Measurements from ENCODE around the gene ODF2. TPM values are rescaled to one million over a fixed set of nuclear protein-coding genes. Genes with fewer than 3 reads are reported as not detected.
A peak's percentile ranks its signal among the peaks of the same experiment; 100 is the strongest.
"Not testable (repeated sequence)": the region's sequence is repeated elsewhere in the genome, so short reads cannot be mapped to it uniquely, and the experiment has no call there.

ODF2 gene
- polyA plus RNA-seq, 1 donor (not counting 4 experiments of a cell fraction or from before 2014, with no cell fraction given) = 14.0 TPM

DNA sequence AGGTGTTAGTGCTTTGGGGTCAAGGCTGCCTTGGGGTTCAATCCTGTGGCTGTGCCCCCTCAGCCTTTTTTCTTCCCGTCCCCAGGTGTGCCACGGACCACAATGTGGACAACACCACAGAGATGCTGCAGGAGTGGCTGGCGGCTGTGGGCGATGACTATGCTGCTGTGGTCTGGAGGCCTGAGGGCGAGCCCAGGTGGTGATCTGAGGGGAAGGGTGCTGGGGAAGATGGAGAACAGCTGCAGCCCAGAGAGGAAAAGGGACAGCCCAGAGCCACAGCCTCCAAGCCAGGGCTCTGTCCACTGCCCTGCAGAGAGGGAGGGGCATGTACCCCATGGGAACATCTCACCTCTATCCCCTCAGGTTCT lies 33.0 kb upstream of the ODF2 start:
- H3K27ac ChIP-seq (ENCODE audit: control insufficient read depth, insufficient read depth, low read length) = no peak overlapping the region
- DNase-seq (ENCODE audit: low read depth, low spot score) (no peak), FAIRE-seq (no peak)
- no peak overlapping the region for H2AFZ ChIP-seq (ENCODE audit: control insufficient read depth, low read length)
- no peaks in the 10 kb centered on the region for H3K9me3 ChIP-seq (ENCODE audit: control insufficient read depth, low read depth, low read length)
- H3K36me3 ChIP-seq (ENCODE audit: control insufficient read depth in 2 of 2, extremely low read depth in 1 of 2, insufficient read depth in 2 of 2, low read length in 2 of 2) = peaks cover 0 to 4% of the 10 kb centered on the region in 2 experiments
- H3K27me3 ChIP-seq (ENCODE audit: control insufficient read depth, extremely low read depth, insufficient read depth, low read length) = no peaks in the 10 kb centered on the region
- H3K79me2 ChIP-seq (ENCODE audit: control insufficient read depth, insufficient read depth, low read length) = no peaks in the 10 kb centered on the region
- H4K20me1 ChIP-seq (ENCODE audit: control insufficient read depth, extremely low read depth, insufficient read depth, low read length) = no peaks in the 10 kb centered on the region
- H3K4me3 ChIP-seq (ENCODE audit: control insufficient read depth in 2 of 3, extremely low read depth in 1 of 3, insufficient read depth in 2 of 3, low read depth in 1 of 3, low read length in 3 of 3) = no peak overlapping the region
- H3K4me1 ChIP-seq (ENCODE audit: control insufficient read depth, extremely low read depth, insufficient read depth, low read length) = peaks cover 33% of the 10 kb centered on the region
- no peak overlapping the region for H3K9ac ChIP-seq (ENCODE audit: control insufficient read depth, extremely low read depth, insufficient read depth, low read length)
- peak overlapping the region; percentile 3 for H3K4me2 ChIP-seq (ENCODE audit: control insufficient read depth, extremely low read depth, insufficient read depth, low read depth, low read length)
- dilution Hi-C loops (cut with MboI; ENCODE audit: extremely low pct_ligation_motif_present, low sequenced_read_pairs) = no loop called here
- no peaks in the 10 kb centered on the region for H3K9me1 ChIP-seq (ENCODE audit: control insufficient read depth, extremely low read depth, insufficient read depth, low read length)
- TF ChIP-seq, protein P1, sequence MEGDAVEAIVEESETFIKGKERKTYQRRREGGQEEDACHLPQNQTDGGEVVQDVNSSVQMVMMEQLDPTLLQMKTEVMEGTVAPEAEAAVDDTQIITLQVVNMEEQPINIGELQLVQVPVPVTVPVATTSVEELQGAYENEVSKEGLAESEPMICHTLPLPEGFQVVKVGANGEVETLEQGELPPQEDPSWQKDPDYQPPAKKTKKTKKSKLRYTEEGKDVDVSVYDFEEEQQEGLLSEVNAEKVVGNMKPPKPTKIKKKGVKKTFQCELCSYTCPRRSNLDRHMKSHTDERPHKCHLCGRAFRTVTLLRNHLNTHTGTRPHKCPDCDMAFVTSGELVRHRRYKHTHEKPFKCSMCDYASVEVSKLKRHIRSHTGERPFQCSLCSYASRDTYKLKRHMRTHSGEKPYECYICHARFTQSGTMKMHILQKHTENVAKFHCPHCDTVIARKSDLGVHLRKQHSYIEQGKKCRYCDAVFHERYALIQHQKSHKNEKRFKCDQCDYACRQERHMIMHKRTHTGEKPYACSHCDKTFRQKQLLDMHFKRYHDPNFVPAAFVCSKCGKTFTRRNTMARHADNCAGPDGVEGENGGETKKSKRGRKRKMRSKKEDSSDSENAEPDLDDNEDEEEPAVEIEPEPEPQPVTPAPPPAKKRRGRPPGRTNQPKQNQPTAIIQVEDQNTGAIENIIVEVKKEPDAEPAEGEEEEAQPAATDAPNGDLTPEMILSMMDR (optimal IDR thresholded peaks at IDR 0.05 in 1 of 3, IDR thresholded peaks at IDR 0.05 in 1 of 3, conservative IDR thresholded peaks at IDR 0.05 in 1 of 3; ENCODE audit: extremely low read depth in 1 of 3, insufficient read depth in 2 of 3, low read length in 3 of 3) = no peak
- TF ChIP-seq EZH2 (IDR thresholded peaks at IDR 0.05; ENCODE audit: low read length) = no peak

DNA sequence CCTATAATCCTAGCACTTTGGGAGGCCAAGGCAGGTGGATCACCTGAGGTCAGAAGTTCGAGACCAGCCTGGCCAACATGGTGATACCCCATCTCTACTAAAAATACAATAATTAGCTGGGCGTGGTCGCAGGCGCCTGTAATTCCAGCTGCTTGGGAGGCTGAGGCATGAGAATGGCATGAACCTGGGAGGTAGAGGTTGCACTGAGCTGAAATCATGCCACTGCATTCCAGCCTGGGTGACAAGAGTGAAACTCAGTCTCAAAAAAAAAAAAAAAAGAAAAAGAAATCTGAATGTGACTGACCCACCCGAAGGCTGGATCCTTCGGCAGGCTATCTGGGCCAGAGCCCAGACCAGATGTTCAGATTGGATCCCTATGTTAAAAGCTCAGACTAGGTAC lies 32.5 kb upstream of the ODF2 start:
- H3K9me3 ChIP-seq (ENCODE audit: control insufficient read depth, low read depth, low read length); dilution Hi-C loops (cut with MboI; ENCODE audit: extremely low pct_ligation_motif_present, low sequenced_read_pairs); H3K4me3 ChIP-seq (ENCODE audit: control insufficient read depth in 2 of 3, extremely low read depth in 1 of 3, insufficient read depth in 2 of 3, low read depth in 1 of 3, low read length in 3 of 3); H3K36me3 ChIP-seq (ENCODE audit: control insufficient read depth in 2 of 2, extremely low read depth in 1 of 2, insufficient read depth in 2 of 2, low read length in 2 of 2); H3K27ac ChIP-seq (ENCODE audit: control insufficient read depth, insufficient read depth, low read length); H3K9me1 ChIP-seq (ENCODE audit: control insufficient read depth, extremely low read depth, insufficient read depth, low read length); H3K79me2 ChIP-seq (ENCODE audit: control insufficient read depth, insufficient read depth, low read length); DNase-seq (ENCODE audit: low read depth, low spot score); FAIRE-seq; H3K27me3 ChIP-seq (ENCODE audit: control insufficient read depth, extremely low read depth, insufficient read depth, low read length); H4K20me1 ChIP-seq (ENCODE audit: control insufficient read depth, extremely low read depth, insufficient read depth, low read length); H3K9ac ChIP-seq (ENCODE audit: control insufficient read depth, extremely low read depth, insufficient read depth, low read length); H2AFZ ChIP-seq (ENCODE audit: control insufficient read depth, low read length): not testable (repeated sequence)
- peaks cover 33% of the 10 kb centered on the region for H3K4me1 ChIP-seq (ENCODE audit: control insufficient read depth, extremely low read depth, insufficient read depth, low read length)
- peak overlapping the region; percentile 35 for H3K4me2 ChIP-seq (ENCODE audit: control insufficient read depth, extremely low read depth, insufficient read depth, low read depth, low read length)

DNA sequence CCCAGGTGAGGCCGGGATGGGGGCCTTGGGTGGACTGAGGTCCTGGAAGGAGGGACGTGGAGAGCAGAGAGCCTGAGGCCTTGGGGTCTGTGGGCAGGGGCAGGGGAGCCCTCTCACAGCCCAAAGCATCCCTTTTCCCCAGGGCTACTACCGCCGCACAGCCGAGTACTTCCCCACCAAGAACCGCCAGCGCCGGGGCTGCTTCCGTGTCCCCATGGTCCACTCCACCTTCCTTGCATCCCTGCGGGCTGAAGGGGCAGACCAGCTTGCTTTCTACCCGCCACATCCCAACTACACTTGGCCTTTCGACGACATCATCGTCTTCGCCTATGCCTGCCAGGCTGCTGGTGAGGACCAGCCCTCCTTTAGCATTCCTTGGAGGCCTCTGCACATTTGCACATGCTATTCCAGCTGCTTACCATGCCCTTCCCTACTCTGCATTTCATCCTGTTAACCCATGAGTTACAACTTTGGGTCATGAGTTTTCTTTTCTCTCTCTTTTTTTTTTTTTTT lies 31.5 kb upstream of the ODF2 start:
- H3K79me2 ChIP-seq (ENCODE audit: control insufficient read depth, insufficient read depth, low read length) = no peaks in the 10 kb centered on the region
- no peak overlapping the region for H3K27ac ChIP-seq (ENCODE audit: control insufficient read depth, insufficient read depth, low read length)
- FAIRE-seq = no peak
- H3K27me3 ChIP-seq (ENCODE audit: control insufficient read depth, extremely low read depth, insufficient read depth, low read length) = no peaks in the 10 kb centered on the region
- H2AFZ ChIP-seq (ENCODE audit: control insufficient read depth, low read length) = no peak overlapping the region
- no peaks in the 10 kb centered on the region for H3K9me3 ChIP-seq (ENCODE audit: control insufficient read depth, low read depth, low read length)
- dilution Hi-C loops (cut with MboI; ENCODE audit: extremely low pct_ligation_motif_present, low sequenced_read_pairs) = no loop called here
- H4K20me1 ChIP-seq (ENCODE audit: control insufficient read depth, extremely low read depth, insufficient read depth, low read length) = no peaks in the 10 kb centered on the region
- no peak for TF ChIP-seq EZH2 (IDR thresholded peaks at IDR 0.05; ENCODE audit: low read length)
- TF ChIP-seq, protein P1 (optimal IDR thresholded peaks at IDR 0.05 in 1 of 3, IDR thresholded peaks at IDR 0.05 in 1 of 3, conservative IDR thresholded peaks at IDR 0.05 in 1 of 3; ENCODE audit: extremely low read depth in 1 of 3, insufficient read depth in 2 of 3, low read length in 3 of 3) = no peak
- peaks cover 0 to 8% of the 10 kb centered on the region in 2 experiments for H3K36me3 ChIP-seq (ENCODE audit: control insufficient read depth in 2 of 2, extremely low read depth in 1 of 2, insufficient read depth in 2 of 2, low read length in 2 of 2)
- peaks cover 27% of the 10 kb centered on the region for H3K4me1 ChIP-seq (ENCODE audit: control insufficient read depth, extremely low read depth, insufficient read depth, low read length)
- no peaks in the 10 kb centered on the region for H3K9me1 ChIP-seq (ENCODE audit: control insufficient read depth, extremely low read depth, insufficient read depth, low read length)
- no peak overlapping the region for H3K9ac ChIP-seq (ENCODE audit: control insufficient read depth, extremely low read depth, insufficient read depth, low read length)
- no peak overlapping the region for H3K4me3 ChIP-seq (ENCODE audit: control insufficient read depth in 2 of 3, extremely low read depth in 1 of 3, insufficient read depth in 2 of 3, low read depth in 1 of 3, low read length in 3 of 3)
- DNase-seq (ENCODE audit: low read depth, low spot score) = no peak
- H3K4me2 ChIP-seq (ENCODE audit: control insufficient read depth, extremely low read depth, insufficient read depth, low read depth, low read length) = no peak overlapping the region

Data from keratinocyte (primary cell).